HG02840 (cell line): Measurements from ENCODE around the gene JAK1.
"Not testable (repeated sequence)": the region's sequence is repeated elsewhere in the genome, so short reads cannot be mapped to it uniquely, and the experiment has no call there.

Source experiments
- ATAC-seq: cut with Tn5 transposase; IDR thresholded peaks from one replicate; pipeline ENCODE4 v1.9.1; 2021; ENCODE audit warnings: mild to moderate bottlenecking, moderate library complexity, moderate number of reproducible peaks; ENCODE audit not compliant: unreplicated experiment, low FRiP score

Gene JAK1

DNA sequence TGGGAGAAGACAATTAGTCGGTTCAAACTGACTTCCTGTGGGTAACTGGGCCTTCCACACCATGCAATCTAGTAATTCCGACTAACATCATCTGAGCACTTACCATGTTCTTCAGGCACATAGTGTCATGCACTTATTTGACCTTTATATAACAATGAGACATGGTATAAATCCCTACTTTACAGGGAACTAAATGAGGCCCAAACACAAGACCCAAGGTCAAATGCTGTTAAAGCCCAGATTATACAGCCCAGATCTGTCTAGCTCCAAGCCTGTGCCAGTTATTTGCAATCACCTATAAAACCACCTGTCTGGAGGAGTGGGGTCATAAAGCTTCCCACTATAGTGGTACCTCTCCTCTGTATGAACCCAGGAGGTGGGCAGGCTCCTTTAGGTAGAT is 40.8 kb downstream of the JAK1 start:
- ATAC-seq, result no peak

DNA sequence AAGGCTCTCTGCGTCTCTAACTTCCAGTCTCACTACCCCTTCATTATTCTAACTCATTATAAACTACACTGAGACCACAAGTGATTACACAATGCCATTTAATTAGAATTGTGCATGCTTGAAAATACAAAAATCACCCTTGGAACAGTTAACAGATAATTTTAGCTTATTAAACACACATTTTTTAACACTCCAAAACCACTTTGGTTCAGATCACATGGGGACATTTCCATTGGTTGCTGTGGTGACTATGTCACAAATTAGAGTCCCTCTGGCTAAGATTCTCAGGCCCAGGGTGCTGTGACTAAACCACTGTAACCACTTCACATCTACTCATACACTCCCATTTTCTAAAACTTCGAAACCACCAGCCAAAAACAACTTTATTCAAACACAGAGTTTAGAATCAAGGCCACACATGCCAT is 43.0 kb downstream of the JAK1 start:
- ATAC-seq, result no peak

DNA sequence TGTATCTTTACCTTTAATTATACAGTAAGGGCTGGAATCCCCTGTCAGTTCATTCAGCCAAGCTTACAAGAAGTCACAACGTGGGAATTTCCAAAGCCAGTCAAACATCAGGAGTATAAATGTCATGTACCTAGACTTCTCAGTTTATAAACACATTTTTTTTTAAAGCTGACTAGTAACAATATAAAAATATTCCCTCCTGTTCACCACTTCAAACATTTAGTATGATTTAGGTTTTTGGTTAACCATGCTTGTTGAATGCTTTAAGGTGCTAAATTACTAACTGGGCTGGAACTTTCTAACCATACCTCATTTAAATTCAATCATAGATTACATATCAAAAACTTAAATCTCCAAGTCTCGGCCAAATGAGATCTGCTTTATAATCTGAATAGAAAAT is 44.0 kb downstream of the JAK1 start:
- no peak for ATAC-seq

DNA sequence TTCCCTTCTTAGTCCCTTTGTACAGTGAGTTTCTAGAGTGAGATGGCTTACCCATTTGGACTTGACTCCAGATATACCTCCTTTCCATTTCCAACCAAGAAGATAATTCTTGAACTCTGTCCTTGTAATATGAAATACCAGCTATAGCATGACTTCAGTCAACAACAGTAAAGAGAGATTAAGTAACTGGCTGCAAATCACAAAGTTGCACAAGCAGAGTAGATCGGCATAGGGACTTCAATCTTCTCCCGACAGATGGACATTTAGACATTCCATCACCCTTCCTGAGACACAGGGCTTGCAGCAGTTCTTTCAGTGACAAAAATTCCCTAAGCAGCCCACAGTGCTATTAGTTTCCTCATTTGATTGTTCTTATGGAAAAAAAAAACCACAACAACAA is 44.6 kb downstream of the JAK1 start:
- no peak for ATAC-seq

DNA sequence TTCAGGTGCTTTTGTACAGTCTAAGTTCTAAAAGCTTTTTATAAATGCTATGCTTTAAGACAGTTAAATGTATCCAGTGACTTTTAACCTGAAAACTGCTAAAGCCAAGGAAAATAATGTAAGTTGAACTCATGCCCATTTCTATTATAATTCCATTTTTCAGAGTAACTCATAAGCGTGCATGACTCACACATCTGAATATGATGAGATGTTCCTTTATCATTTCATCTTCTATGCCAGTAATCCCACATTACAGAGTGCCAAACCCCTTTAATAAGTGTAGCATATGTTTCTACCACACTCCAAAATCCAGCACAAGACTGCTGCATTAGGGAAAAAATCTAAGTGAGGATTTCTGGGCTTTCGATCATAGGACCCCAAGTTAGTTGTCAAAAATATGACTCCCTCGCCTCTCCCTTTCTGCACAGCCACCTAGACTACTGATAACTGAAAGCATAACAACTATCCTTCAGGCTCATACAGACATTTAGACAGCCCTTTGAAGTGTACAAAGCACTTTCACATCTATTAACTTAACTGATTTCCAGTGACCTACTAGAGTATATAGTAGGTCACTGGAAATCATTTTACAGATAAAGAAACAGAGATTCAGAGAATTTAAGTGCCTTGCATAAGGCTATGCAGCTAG is 45.3 kb downstream of the JAK1 start:
- no peak for ATAC-seq

DNA sequence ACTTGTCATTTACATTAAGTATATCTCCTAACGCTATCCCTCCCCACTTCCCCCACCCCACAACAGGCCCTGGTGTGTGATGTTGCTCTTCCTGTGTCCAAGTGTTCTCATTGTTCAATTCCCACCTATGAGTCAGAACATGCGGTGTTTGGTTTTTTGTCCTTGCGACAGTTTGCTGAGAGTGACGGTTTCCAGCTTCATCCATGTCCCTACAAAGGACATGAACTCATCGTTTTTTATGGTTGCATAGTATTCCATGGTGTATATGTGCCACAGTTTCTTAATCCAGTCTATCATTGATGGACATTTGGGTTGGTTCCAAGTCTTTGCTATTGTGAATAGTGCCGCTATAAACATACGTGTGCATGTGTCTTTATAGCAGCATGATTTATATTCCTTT is 47.2 kb downstream of the JAK1 start:
- not testable (repeated sequence) for ATAC-seq

DNA sequence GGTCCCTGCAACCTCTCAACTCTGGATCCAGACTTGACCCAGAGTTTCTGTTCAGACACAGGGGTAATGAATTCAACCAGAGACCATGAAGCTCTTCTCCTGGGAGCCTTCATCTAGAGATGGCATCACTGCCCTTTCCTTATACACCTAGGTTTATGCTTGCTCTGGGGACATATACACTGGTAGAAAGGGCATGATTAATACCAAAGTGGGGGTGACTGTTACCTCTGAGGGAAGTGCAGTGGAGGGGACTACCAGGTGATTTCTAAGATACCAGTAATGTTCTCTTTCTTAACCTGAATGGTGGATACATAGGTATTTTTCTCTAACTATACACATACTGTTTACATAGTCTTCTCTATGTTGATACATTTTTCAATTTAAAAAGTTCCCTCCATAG is 48.4 kb downstream of the JAK1 start:
- ATAC-seq, result no peak

DNA sequence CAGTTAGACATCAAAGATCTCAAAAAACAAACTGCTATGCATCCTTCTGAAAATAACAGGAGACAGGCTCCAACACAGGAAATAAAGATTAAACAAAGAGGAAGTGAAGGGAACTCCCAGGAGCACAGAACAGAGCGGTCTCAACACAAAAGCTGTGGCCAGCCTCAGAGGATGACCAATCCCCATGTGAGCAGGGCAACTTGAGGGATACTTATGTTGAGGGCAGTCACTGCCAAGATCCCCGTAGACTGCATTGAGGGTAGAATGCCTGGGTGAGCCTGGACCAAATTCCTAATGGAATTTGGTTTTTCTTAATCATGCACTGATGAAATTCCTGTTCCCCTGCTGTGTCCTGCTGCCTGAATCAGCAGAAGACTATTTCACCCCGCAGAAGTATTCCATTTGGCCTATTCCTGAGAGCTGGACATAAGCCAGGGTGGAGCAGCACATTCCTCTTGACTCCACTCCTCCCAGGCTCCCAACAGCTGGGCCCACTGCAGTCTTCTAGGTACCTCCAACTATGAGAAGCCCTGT is 49.0 kb downstream of the JAK1 start:
- ATAC-seq, result no peak

DNA sequence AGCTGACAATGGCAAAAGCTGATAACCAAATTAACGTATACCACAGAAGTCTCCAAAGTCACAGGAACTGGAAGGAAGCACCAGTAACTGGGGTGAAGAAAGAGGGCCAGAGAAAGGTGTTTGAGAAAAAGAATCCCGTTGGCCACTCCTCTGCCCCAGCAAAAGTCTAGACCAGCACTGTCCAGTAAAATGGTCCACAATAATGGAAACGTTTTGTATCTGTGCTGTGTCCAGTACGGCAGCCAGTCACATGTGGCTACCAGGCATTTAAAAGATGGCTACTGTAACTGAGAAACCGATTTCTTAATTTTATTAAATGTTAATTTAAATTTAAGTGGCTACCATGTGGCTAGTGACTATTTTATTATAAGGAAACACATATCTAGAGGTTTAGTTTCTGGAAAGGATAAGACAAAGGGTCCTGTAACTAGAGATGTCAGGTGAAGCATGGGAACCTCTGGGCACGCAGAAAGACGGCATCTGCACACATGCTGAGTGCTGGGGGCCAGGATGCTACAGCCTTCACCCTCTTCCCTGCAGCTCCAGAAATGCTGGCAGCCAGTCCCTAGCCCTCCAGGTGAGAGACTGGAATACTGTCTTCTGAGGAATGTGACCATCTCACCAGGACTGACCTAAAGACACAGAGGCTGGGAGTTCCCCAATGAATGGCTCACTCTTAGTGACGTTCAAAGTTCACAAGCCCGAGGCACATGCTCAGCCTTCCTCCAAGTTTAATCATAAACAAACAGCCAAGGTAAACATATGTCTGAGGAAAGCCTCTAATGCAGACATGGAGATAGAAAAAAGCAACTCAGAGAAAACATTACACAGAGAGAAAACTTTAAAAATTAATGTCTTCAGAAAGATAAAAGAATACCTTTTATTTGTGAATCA is 50.7 kb downstream of the JAK1 start:
- no peak for ATAC-seq

DNA sequence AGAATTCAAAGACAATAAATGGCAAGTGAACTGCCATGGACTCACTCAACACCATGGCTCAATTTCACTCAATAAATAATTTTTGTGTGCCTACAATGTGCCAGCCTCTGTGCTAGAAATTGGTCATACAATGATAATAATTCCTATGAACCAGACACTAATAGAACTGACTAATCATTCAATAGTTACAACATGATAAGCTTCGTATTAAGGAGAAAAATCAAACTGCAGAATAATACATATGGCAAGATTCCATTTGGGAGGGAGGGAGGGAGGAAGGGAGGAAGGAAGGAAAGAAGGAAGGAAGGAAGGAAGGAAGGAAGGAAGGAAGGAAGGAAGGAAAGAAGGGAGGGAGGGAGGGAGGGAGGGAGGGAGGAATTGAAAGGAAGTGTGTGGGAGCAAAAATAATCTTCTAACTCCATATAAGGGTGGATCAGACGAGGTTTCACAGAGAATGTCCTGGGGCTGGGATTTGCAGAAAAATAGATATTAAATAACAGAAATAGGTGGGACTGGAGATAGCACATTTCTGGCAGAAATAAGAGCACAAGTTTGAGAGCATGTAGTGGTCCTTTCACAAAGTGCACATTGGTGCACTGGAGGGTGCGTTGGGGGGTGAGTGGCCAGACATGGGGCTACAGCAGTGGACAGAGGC is 52.9 kb downstream of the JAK1 start:
- ATAC-seq, result no peak

DNA sequence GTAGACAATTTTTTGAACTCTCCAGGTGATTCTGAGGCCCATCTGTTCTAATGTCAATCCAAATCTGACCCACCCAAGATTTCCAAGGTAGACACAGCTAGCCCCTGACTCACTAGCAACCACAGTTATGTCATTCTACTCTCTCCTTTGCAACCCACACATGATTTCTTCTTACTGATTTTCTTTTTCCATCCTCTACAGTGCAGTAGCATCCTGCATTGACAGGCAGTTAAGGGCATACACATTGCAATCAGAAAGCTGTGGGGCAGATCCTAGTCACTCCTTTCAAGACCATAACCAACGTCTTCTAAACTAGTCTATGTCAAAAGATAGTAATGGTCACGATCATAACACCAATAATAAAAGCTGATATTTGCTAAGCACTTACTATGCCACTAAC is 54.2 kb downstream of the JAK1 start:
- no peak for ATAC-seq

DNA sequence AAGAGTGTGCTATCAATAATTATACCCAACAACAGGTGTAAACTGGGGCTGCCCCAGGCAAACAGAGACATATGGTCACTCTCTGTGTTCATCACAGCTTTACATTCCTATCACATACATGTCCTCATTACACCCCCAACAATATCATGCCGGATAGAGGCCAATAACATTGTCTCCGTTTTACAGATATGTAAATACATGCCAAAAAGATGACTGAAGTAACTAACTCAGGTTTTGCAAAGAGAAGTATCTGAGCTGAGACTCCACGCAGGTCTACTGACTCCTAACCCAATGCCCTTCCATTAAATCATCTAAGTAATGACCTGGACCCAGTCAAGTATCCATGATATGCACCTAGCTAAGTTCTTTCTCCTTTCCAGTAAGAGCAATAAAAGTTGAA is 55.0 kb downstream of the JAK1 start:
- no peak for ATAC-seq

DNA sequence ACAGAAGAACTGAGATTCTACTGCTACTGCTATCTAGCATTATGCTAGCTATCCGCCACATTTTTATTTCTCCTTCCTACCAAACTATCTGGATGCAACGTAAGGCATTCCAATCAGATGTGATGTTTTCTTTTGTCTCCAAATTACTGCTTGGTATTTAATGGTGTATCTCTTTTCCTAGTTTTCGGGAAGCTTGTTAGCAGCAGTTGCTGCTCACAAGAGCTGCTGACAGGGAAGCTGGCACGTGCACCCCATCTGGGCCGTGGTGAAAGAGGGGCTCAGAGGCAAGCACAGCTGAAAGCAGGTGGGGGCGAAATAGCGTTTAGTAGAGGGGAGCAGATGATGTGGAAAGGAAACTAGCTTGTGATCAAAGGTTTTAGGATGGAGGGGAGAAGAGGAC is 57.3 kb downstream of the JAK1 start:
- no peak for ATAC-seq

DNA sequence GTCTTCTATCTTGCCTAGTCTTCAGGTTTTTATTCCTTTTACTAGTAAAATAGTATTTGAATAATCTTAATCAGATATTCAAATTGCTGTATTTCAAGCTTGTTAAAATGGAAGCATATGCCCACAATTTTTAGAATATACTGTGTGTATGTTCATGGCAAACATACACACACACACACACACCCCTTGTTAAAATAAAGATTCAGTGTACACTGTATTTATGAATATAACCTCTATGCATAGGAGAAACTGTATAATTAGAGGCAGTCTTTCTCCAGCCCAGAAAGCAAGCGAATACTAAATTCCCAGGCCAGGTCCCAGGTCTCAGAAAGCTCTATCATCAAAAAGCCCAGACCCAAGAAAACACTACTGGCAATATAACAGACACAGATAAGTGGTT is 57.8 kb downstream of the JAK1 start:
- ATAC-seq, result no peak

DNA sequence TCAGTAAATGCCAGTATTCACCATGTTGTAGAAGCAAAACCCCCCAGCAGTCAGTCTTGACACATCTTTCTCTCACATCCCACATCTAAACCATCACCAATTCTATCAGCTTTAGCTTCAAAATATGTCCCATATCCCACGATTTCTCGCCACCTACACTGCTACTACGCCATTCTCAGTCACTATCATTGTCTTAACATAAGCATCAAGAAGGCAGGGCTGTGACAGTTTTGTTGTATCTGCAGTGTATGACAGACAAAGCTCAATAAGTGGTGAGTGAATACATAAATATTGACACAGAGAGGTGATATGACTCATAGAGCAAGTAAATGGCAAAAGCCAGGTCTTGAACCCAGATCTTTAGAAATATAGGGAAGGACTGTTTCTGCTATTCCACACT is 59.9 kb downstream of the JAK1 start:
- no peak for ATAC-seq

DNA sequence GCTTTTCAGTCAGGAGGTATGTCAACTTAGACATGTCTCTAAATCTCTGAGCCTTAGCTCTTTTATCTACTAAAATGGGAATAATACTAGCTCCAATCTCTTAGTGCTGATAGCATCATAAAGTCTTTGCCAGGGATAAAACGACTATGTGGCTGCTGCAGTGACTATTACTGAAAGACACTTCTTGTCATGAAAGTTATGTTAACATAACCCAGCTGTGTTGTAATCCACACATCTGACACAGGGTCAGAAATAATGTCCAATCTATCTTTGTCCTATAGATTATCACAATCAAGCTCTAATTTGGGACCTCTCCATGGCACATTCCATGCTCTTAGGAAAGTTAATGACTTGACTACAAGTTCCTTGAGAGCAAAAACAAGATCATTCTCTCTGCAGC is 62.8 kb downstream of the JAK1 start:
- no peak for ATAC-seq

DNA sequence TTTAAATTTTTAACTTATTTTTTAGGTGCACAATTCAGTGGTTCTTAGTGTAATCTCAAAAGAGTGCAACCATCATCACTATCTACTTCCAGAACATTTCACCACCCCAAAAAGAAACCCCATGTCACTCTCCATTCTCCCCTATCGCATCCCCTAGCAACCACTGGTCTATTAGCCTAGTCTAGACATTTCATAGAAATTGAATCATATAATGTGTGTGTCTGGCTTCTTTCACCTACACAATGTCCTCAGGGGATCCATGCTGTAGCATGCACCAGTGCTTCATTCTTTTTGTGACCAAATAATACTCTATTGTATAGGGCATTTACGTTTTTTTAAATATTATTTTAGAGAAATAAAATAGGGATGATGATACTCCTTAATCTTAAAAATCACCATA is 64.7 kb downstream of the JAK1 start:
- ATAC-seq, result no peak

DNA sequence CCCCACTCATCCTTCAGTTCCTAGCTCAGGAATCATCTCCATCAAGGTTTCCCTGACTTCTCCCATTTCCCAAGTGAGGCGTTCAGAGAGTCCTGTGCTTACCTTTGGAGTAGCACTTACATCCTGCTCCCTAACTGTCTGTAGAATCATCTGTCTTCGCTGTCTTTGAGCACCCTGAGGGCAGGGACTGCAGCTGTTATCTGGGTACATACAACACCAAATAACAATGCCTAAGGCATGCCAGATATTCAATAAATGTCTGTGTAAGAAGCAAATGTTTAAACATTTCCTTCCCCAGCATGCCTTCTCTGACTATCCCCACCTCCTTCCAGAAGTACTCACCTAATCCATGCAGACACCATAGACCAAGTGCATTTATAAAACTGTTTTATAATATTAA is 65.4 kb downstream of the JAK1 start:
- no peak for ATAC-seq

DNA sequence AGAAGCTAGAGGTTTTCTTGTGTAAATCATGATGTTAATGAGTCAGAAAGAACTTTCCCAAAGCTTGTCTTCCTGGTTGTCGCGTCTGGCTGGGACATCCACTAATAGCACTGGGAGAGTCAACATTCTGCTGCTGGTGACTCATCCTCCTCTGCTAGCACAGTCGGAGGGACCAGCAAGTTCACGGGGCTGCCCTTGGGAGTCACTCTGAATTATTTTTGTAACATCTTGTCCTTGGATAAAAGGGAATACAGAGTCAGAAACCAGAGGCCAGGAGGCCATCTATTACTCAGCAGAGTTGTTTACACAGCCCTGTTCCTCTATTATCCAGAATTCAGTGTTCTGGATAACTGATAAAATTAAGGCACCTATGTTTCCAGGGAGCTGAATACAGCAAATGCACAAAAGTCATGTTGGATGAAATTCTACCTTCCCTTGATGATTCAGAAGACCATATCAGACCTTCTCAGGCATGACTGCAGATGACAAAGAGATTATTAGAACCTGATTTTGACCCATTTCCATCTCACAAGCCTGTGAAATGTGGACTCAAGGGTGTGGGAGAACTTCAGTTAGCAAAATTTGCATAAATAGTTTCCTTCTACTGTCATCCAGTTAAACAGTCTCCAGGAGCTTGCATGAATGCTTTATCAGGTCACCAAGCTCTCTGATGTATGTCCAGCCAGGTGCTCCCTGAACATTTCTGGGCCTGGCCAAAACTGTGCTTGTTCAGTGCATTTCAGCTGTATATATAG is 68.1 kb downstream of the JAK1 start:
- ATAC-seq, result peak; percentile 49

DNA sequence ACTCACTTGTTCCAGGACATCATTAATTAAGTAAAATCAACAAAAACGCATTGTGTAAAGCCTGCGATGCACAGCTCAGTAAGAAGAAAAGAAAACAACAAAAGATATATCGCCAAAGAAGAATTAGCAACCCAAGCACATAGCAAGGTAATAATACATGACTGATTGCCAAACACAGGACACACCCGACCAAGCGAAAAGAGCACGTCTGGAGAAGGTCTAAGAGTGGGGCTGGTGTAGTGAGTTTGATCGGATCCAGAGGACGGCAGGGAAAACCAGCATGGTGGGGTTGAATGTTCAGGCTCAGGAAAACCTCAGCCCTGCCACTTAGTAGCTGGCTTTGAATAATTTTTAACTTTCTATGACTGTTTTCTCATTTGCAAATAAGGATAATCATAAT is 69.8 kb downstream of the JAK1 start:
- no peak for ATAC-seq

DNA sequence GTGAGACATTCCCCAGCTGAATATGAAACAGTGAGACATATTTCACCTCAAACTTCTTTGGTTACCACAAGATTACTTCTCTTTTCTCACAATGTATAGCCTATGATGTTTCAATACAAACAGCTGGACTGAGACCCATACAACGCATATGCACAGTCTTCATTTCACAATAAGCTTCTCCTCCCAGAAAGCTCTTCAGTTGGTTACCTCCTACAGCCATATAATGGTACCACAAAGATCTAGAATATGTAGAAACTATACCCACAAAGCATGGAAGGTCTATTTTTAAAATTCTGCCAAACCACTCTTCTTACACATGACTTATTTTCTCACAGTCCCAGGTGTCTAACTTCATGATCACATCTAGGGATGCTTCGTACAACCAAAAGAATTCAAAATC is 70.8 kb downstream of the JAK1 start:
- peak; percentile 65 for ATAC-seq
